ENCODE results near the gene LEMD2. TPM values are rescaled to one million over a fixed set of nuclear protein-coding genes. Genes with fewer than 3 reads are reported as not detected.

Gene LEMD2
- total RNA-seq, 4 donors from 2014 or later = 36.4 to 65.3 (median 55.4) TPM

- WGBS = 85% methylated on average over 9 of the region's 10 CpGs
- H3K36me3 ChIP-seq = peaks cover 44 to 64% (median 61%) of the 10 kb centered on the region in 4 donors
- H3K9me3 ChIP-seq = no peaks in the 10 kb centered on the region
- no peak for DNase-seq (ENCODE audit: extremely low spot score)
- peaks cover 54 to 69% (median 58%) of the 10 kb centered on the region in 4 donors for H3K4me1 ChIP-seq
- H3K27me3 ChIP-seq = no peaks in the 10 kb centered on the region
- no peak for TF ChIP-seq EP300 (IDR thresholded peaks at IDR 0.05)
- TF ChIP-seq, protein P1, sequence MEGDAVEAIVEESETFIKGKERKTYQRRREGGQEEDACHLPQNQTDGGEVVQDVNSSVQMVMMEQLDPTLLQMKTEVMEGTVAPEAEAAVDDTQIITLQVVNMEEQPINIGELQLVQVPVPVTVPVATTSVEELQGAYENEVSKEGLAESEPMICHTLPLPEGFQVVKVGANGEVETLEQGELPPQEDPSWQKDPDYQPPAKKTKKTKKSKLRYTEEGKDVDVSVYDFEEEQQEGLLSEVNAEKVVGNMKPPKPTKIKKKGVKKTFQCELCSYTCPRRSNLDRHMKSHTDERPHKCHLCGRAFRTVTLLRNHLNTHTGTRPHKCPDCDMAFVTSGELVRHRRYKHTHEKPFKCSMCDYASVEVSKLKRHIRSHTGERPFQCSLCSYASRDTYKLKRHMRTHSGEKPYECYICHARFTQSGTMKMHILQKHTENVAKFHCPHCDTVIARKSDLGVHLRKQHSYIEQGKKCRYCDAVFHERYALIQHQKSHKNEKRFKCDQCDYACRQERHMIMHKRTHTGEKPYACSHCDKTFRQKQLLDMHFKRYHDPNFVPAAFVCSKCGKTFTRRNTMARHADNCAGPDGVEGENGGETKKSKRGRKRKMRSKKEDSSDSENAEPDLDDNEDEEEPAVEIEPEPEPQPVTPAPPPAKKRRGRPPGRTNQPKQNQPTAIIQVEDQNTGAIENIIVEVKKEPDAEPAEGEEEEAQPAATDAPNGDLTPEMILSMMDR (IDR thresholded peaks at IDR 0.05) = no peak
- no peak overlapping the region for H3K27ac ChIP-seq (replicated peaks in 1 of 4)
- no peak overlapping the region for H3K4me3 ChIP-seq
- intact Hi-C loops (cut with DNase I) = no loop called here
Observed at GRCh38 chr6:33783781-33784520, 5.0 kb downstream of the LEMD2 start.

DNA sequence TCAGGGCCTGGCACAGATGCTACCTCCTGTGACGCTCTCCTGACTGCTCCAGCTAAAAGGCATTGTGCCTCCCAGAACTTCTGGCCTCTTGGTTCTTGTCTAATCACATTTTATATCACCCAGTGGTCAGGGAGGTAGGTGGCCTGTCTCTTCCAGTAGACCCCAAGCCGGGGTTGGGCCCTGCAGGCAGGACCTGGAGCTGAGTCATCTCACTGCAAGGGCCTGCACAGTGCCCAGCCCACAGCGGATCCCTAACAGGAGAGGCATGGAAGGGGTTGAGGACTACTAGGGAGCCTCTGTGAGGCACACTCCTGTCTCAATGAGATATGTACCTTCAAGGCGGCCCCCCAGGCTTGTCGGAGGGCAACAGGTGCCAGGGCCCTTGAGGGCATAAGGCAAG lies 6.4 kb downstream of the LEMD2 start:
- Histone ChIP-seq H3K9me3 (no peaks in the 10 kb centered on the region), H3K4me3 (no peak overlapping the region), H3K27ac (replicated peaks in 1 of 4) (peak overlapping the region in 2 of 4 donors; percentile 13 to 49), H3K4me1 (peaks cover 50 to 64% (median 54%) of the 10 kb centered on the region in 4 donors), H3K36me3 (peaks cover 56 to 78% (median 75%) of the 10 kb centered on the region in 4 donors), H3K27me3 (no peaks in the 10 kb centered on the region)
- DNase-seq (ENCODE audit: extremely low spot score) = no peak
- intact Hi-C loops (cut with DNase I) = no loop called here
- WGBS = 100% methylated on average over 5 of the region's 5 CpGs
- no peak for TF ChIP-seq POLR2AphosphoS5 (IDR thresholded peaks at IDR 0.05)
- TF ChIP-seq, protein P1 (IDR thresholded peaks at IDR 0.05) = no peak

- WGBS = 74% methylated on average over 15 of the region's 16 CpGs
- H3K27ac ChIP-seq (replicated peaks in 1 of 4) = peak overlapping the region; percentile 13 to 49 (median 40)
- H3K27me3 ChIP-seq = no peaks in the 10 kb centered on the region
- TF ChIP-seq EP300 (IDR thresholded peaks at IDR 0.05) (no peak), POLR2A (IDR thresholded peaks at IDR 0.05; ENCODE audit: low read depth) (no peak), POLR2AphosphoS5 (IDR thresholded peaks at IDR 0.05) (peak; percentile 41 to 44)
- TF ChIP-seq, protein P1 (IDR thresholded peaks at IDR 0.05) = no peak
- H3K36me3 ChIP-seq = peaks cover 68 to 90% (median 87%) of the 10 kb centered on the region in 4 donors
- H3K9me3 ChIP-seq = no peaks in the 10 kb centered on the region
- H3K4me1 ChIP-seq = peaks cover 38 to 52% (median 42%) of the 10 kb centered on the region in 4 donors
- intact Hi-C loops (cut with DNase I) = no loop called here
- H3K4me3 ChIP-seq = no peak overlapping the region
- no peak for DNase-seq (ENCODE audit: extremely low spot score)
Observed at GRCh38 chr6:33781131-33781975, 7.6 kb downstream of the LEMD2 start.

GRCh38 chr6:33779895-33780294 lies 9.0 kb downstream of the LEMD2 start:
- no peak overlapping the region for H3K4me3 ChIP-seq
- H3K27ac ChIP-seq (replicated peaks in 1 of 4) = no peak overlapping the region
- TF ChIP-seq POLR2AphosphoS5 (IDR thresholded peaks at IDR 0.05) (no peak), POLR2A (IDR thresholded peaks at IDR 0.05; ENCODE audit: low read depth) (no peak), EP300 (IDR thresholded peaks at IDR 0.05) (no peak)
- TF ChIP-seq, protein P1 (IDR thresholded peaks at IDR 0.05) = no peak
- no peaks in the 10 kb centered on the region for H3K9me3 ChIP-seq
- peaks cover 83 to 100% (median 96%) of the 10 kb centered on the region in 4 donors for H3K36me3 ChIP-seq
- no peak for DNase-seq (ENCODE audit: extremely low spot score)
- H3K27me3 ChIP-seq = no peaks in the 10 kb centered on the region
- WGBS = 86% methylated on average over 14 of the region's 14 CpGs
- H3K4me1 ChIP-seq = peaks cover 23 to 37% (median 27%) of the 10 kb centered on the region in 4 donors
- intact Hi-C loops (cut with DNase I) = no loop called here

Measured in esophagus muscularis mucosa (tissue), 4 donors.